Measurements from ENCODE around the gene BMP6.

BMP6 gene

GRCh38 chr6:7827142-7827541 is 101.2 kb downstream of the BMP6 start:
- H2AFZ ChIP-seq (ENCODE audit: low read depth, low read length): no peak overlapping the region

GRCh38 chr6:7828124-7828523 is 102.2 kb downstream of the BMP6 start:
- H3K4me2 ChIP-seq (ENCODE audit: insufficient read depth, low read length): no peak overlapping the region
- no peaks in the 10 kb centered on the region for H3K79me2 ChIP-seq (ENCODE audit: insufficient read depth, low read length)
- no peak overlapping the region for H3K9ac ChIP-seq (ENCODE audit: low read depth, low read length)
- H3K27ac ChIP-seq (ENCODE audit: low read length): no peak overlapping the region
- H3K36me3 ChIP-seq (ENCODE audit: insufficient read depth, low read length): no peaks in the 10 kb centered on the region
- no peaks in the 10 kb centered on the region for H3K4me1 ChIP-seq (ENCODE audit: insufficient read depth, low read length)
- no peaks in the 10 kb centered on the region for H3K27me3 ChIP-seq (ENCODE audit: insufficient read depth, low read length, poor library complexity)
- H4K20me1 ChIP-seq (ENCODE audit: insufficient read depth, low read length): no peaks in the 10 kb centered on the region
- TF ChIP-seq CTCF (IDR thresholded peaks at IDR 0.05; ENCODE audit: borderline replicate concordance, extremely low read depth, low read length, poor library complexity, severe bottlenecking) (no peak), EZH2 (IDR thresholded peaks at IDR 0.05; ENCODE audit: borderline replicate concordance, low read depth, low read length, severe bottlenecking) (no peak)
- ATAC-seq (ENCODE audit: insufficient read depth, low read depth): no peak
- no peak overlapping the region for H2AFZ ChIP-seq (ENCODE audit: low read depth, low read length)
- H3K9me3 ChIP-seq (ENCODE audit: insufficient read depth, low read length, severe bottlenecking): no peaks in the 10 kb centered on the region
- H3K4me3 ChIP-seq (ENCODE audit: low read depth in 1 of 2, low read length in 2 of 2): no peak overlapping the region
- no peak for DNase-seq

More at GRCh38 chr6:7827142-7827541, 101.2 kb downstream of the BMP6 start:
- Histone ChIP-seq H3K4me3 (ENCODE audit: low read depth in 1 of 2, low read length in 2 of 2) (no peak overlapping the region), H3K4me2 (ENCODE audit: insufficient read depth, low read length) (no peak overlapping the region), H3K4me1 (ENCODE audit: insufficient read depth, low read length) (no peaks in the 10 kb centered on the region), H3K9ac (ENCODE audit: low read depth, low read length) (no peak overlapping the region), H3K27ac (ENCODE audit: low read length) (no peak overlapping the region), H3K36me3 (ENCODE audit: insufficient read depth, low read length) (no peaks in the 10 kb centered on the region), H3K27me3 (ENCODE audit: insufficient read depth, low read length, poor library complexity) (no peaks in the 10 kb centered on the region), H4K20me1 (ENCODE audit: insufficient read depth, low read length) (no peaks in the 10 kb centered on the region), H3K9me3 (ENCODE audit: insufficient read depth, low read length, severe bottlenecking) (no peaks in the 10 kb centered on the region), H3K79me2 (ENCODE audit: insufficient read depth, low read length) (no peaks in the 10 kb centered on the region)
- DNase-seq: no peak
- TF ChIP-seq EZH2 (IDR thresholded peaks at IDR 0.05; ENCODE audit: borderline replicate concordance, low read depth, low read length, severe bottlenecking): no peak
- TF ChIP-seq CTCF (IDR thresholded peaks at IDR 0.05; ENCODE audit: borderline replicate concordance, extremely low read depth, low read length, poor library complexity, severe bottlenecking): no peak
- no peak for ATAC-seq (ENCODE audit: insufficient read depth, low read depth)

GRCh38 chr6:7832904-7833750 is 107.2 kb downstream of the BMP6 start:
- Histone ChIP-seq H4K20me1 (ENCODE audit: insufficient read depth, low read length) (no peaks in the 10 kb centered on the region), H3K9me3 (ENCODE audit: insufficient read depth, low read length, severe bottlenecking) (no peaks in the 10 kb centered on the region), H3K27ac (ENCODE audit: low read length) (no peak overlapping the region), H3K27me3 (ENCODE audit: insufficient read depth, low read length, poor library complexity) (no peaks in the 10 kb centered on the region), H3K4me2 (ENCODE audit: insufficient read depth, low read length) (no peak overlapping the region), H2AFZ (ENCODE audit: low read depth, low read length) (no peak overlapping the region), H3K36me3 (ENCODE audit: insufficient read depth, low read length) (no peaks in the 10 kb centered on the region), H3K9ac (ENCODE audit: low read depth, low read length) (no peak overlapping the region), H3K79me2 (ENCODE audit: insufficient read depth, low read length) (no peaks in the 10 kb centered on the region), H3K4me1 (ENCODE audit: insufficient read depth, low read length) (no peaks in the 10 kb centered on the region), H3K4me3 (ENCODE audit: low read depth in 1 of 2, low read length in 2 of 2) (no peak overlapping the region)
- DNase-seq (no peak), ATAC-seq (ENCODE audit: insufficient read depth, low read depth) (no peak)
- TF ChIP-seq EZH2 (IDR thresholded peaks at IDR 0.05; ENCODE audit: borderline replicate concordance, low read depth, low read length, severe bottlenecking) (no peak), CTCF (IDR thresholded peaks at IDR 0.05; ENCODE audit: borderline replicate concordance, extremely low read depth, low read length, poor library complexity, severe bottlenecking) (no peak)
